Astrocyte (in vitro differentiated cells and primary cell): ENCODE results near the gene POLA1. TPM values are rescaled to one million over a fixed set of nuclear protein-coding genes. Genes with fewer than 3 reads are reported as not detected.

ENCODE experiments used
- DNase-seq: peaks from one replicate; pipeline ENCODE4 v3.0.0-alpha.2; 2010; ENCODE audit warnings: low read depth
- FAIRE-seq: peaks from 2 replicates; lab custom pipeline; 2011; peaks lifted over from hg19 to GRCh38; lab: Jason Lieb, UNC
- H2AFZ ChIP-seq: 2 replicates; pipeline ENCODE4 v1.6.0; 2012; ENCODE audit warnings: low read depth, low read length, inconsistent platforms
- H3K27ac ChIP-seq: 2 replicates; pipeline ENCODE4 v1.5.1; 2011; ENCODE audit warnings: low read depth, low read length, inconsistent platforms
- H3K27me3 ChIP-seq: 2 replicates; pipeline ENCODE4 v1.6.0; 2011; ENCODE audit warnings: low read length, inconsistent platforms; ENCODE audit not compliant: insufficient read depth
- H3K36me3 ChIP-seq: 2 replicates; pipeline ENCODE4 v1.5.1; 2011; ENCODE audit warnings: low read length, inconsistent platforms; ENCODE audit not compliant: insufficient read depth
- H3K4me1 ChIP-seq: 2 replicates; pipeline ENCODE4 v1.5.1; 2011; ENCODE audit warnings: low read length, inconsistent platforms; ENCODE audit not compliant: insufficient read depth
- H3K4me2 ChIP-seq: 2 replicates; pipeline ENCODE4 v1.6.0; 2012; ENCODE audit warnings: low read length, inconsistent platforms
- H3K4me3 ChIP-seq: 2 replicates; pipeline ENCODE4 v1.5.1; 2011; ENCODE audit warnings: low read depth, mild to moderate bottlenecking, low read length, inconsistent platforms; ENCODE audit not compliant: insufficient read depth
- H3K79me2 ChIP-seq: 2 replicates; pipeline ENCODE4 v1.6.0; 2012; ENCODE audit warnings: mild to moderate bottlenecking, low read length, inconsistent platforms; ENCODE audit not compliant: insufficient read depth
- H3K9ac ChIP-seq: 2 replicates; pipeline ENCODE4 v1.6.0; 2012; ENCODE audit warnings: mild to moderate bottlenecking, low read length, inconsistent platforms
- H3K9me3 ChIP-seq: 2 replicates; pipeline ENCODE4 v1.5.1; 2012; ENCODE audit warnings: low read depth, mild to moderate bottlenecking, low read length, inconsistent platforms; ENCODE audit not compliant: insufficient read depth
- H4K20me1 ChIP-seq: 2 replicates; pipeline ENCODE4 v1.6.0; 2012; ENCODE audit warnings: low read length, inconsistent platforms; ENCODE audit not compliant: insufficient read depth
- H3K27ac Mint-ChIP-seq: one replicate; pipeline ENCODE4 v1.8.0; 2021; ENCODE audit warnings: mild to moderate bottlenecking, mixed read lengths; ENCODE audit not compliant: unreplicated experiment
- H3K27me3 Mint-ChIP-seq: one replicate; pipeline ENCODE4 v1.8.0; 2021; ENCODE audit warnings: low read depth, mixed read lengths; ENCODE audit not compliant: unreplicated experiment
- H3K36me3 Mint-ChIP-seq: one replicate; pipeline ENCODE4 v1.8.0; 2021; ENCODE audit warnings: low read depth, mixed read lengths; ENCODE audit not compliant: unreplicated experiment
- H3K4me1 Mint-ChIP-seq: one replicate; pipeline ENCODE4 v1.8.0; 2021; ENCODE audit warnings: low read depth, mixed read lengths; ENCODE audit not compliant: unreplicated experiment
- H3K4me3 Mint-ChIP-seq: one replicate; pipeline ENCODE4 v1.8.0; 2021; ENCODE audit warnings: mild to moderate bottlenecking, moderate library complexity, mixed read lengths; ENCODE audit not compliant: unreplicated experiment
- H3K9me3 Mint-ChIP-seq: one replicate; pipeline ENCODE4 v1.8.0; 2021; ENCODE audit warnings: mild to moderate bottlenecking, mixed read lengths; ENCODE audit not compliant: unreplicated experiment
- CTCF ChIP-seq: IDR thresholded peaks from 2 replicates; pipeline ENCODE4 v1.5.1; 2011; ENCODE audit warnings: low read depth, mild to moderate bottlenecking, inconsistent platforms, low read length, moderate library complexity; ENCODE audit not compliant: insufficient read depth
- EZH2 ChIP-seq: IDR thresholded peaks from 2 replicates; pipeline ENCODE4 v1.6.1; 2012; ENCODE audit warnings: mild to moderate bottlenecking, low read length, inconsistent platforms; ENCODE audit not compliant: insufficient read depth
- total RNA-seq: library from RNA; stranded (reverse); gene quantifications from 2 replicates; pipeline ENCODE4 v1.2.1, GENCODE V29; 2021

The POLA1 gene
- total RNA-seq, 1 donor from 2014 or later: 4.9 TPM

- Histone ChIP-seq H3K27me3 (peaks cover 44% of the 10 kb centered on the region), H2AFZ (no peak overlapping the region), H3K79me2 (no peaks in the 10 kb centered on the region), H3K9me3 (no peaks in the 10 kb centered on the region), H3K27ac (no peak overlapping the region), H3K36me3 (no peaks in the 10 kb centered on the region), H3K4me2 (peak overlapping the region; percentile 60), H3K4me1 (no peaks in the 10 kb centered on the region), H3K9ac (no peak overlapping the region), H3K4me3 (no peak overlapping the region), H4K20me1 (peaks cover 8% of the 10 kb centered on the region)
- Mint-ChIP-seq H3K9me3 (peaks cover 2% of the 10 kb centered on the region), H3K36me3 (no peaks in the 10 kb centered on the region), H3K27ac (no peak overlapping the region), H3K4me3 (no peak overlapping the region), H3K4me1 (no peaks in the 10 kb centered on the region), H3K27me3 (peaks cover 52% of the 10 kb centered on the region)
- TF ChIP-seq CTCF: no peak
- TF ChIP-seq EZH2: no peak
- no peak for DNase-seq
- FAIRE-seq: no peak
Measured at GRCh38 chrX:25004485-25005032, 310.8 kb downstream of the POLA1 start.

GRCh38 chrX:25005034-25005381, 311.3 kb downstream of the POLA1 start:
- H3K9me3 Mint-ChIP-seq: peaks cover 2% of the 10 kb centered on the region
- FAIRE-seq: no peak
- H4K20me1 ChIP-seq: peaks cover 8% of the 10 kb centered on the region
- H3K4me1 Mint-ChIP-seq: no peaks in the 10 kb centered on the region
- H3K79me2 ChIP-seq: no peaks in the 10 kb centered on the region
- DNase-seq: no peak
- no peak overlapping the region for H3K4me3 Mint-ChIP-seq
- H3K27me3 ChIP-seq: peaks cover 45% of the 10 kb centered on the region
- no peak overlapping the region for H2AFZ ChIP-seq
- TF ChIP-seq CTCF: no peak
- TF ChIP-seq EZH2: no peak
- H3K4me1 ChIP-seq: no peaks in the 10 kb centered on the region
- no peaks in the 10 kb centered on the region for H3K36me3 ChIP-seq
- peak overlapping the region; percentile 60 for H3K4me2 ChIP-seq
- no peak overlapping the region for H3K4me3 ChIP-seq
- H3K27me3 Mint-ChIP-seq: peaks cover 51% of the 10 kb centered on the region
- H3K27ac ChIP-seq: no peak overlapping the region
- H3K9ac ChIP-seq: no peak overlapping the region
- H3K9me3 ChIP-seq: no peaks in the 10 kb centered on the region
- H3K27ac Mint-ChIP-seq: no peak overlapping the region
- H3K36me3 Mint-ChIP-seq: no peaks in the 10 kb centered on the region

- Mint-ChIP-seq H3K4me3 (no peak overlapping the region), H3K9me3 (peaks cover 2% of the 10 kb centered on the region), H3K36me3 (no peaks in the 10 kb centered on the region), H3K27ac (no peak overlapping the region), H3K27me3 (peaks cover 52% of the 10 kb centered on the region), H3K4me1 (no peaks in the 10 kb centered on the region)
- Histone ChIP-seq H3K79me2 (peaks cover 6% of the 10 kb centered on the region), H4K20me1 (peaks cover 8% of the 10 kb centered on the region), H3K4me2 (peak overlapping the region; percentile 60), H3K9me3 (no peaks in the 10 kb centered on the region), H3K36me3 (no peaks in the 10 kb centered on the region), H3K4me3 (no peak overlapping the region), H3K27me3 (peaks cover 50% of the 10 kb centered on the region), H3K4me1 (no peaks in the 10 kb centered on the region), H3K9ac (no peak overlapping the region), H3K27ac (no peak overlapping the region), H2AFZ (no peak overlapping the region)
- DNase-seq: no peak
- TF ChIP-seq CTCF (no peak), EZH2 (peak; percentile 59)
- FAIRE-seq: no peak
Measured at GRCh38 chrX:25005382-25006185, 311.9 kb downstream of the POLA1 start.
